ENCODE data around the gene NRG2.

DNA sequence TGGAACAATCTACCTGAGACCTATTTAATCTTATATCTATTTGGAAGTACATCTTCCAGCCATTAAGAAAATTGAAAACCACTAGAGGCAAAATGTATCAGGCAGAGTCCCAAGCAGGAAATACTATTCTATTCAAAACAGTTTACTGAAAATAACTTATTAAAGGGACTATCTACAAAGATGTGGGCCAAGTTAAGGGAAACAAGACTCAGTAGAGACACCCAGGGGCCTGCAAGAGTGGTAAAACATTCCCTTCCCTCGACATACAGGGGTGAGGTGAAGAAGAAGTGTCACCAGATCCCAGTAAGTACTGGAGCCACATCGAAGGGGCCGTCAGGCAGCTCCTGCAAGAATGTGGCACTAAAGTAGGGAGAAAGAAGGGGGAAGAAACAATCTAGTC, 12.1 kb upstream of the NRG2 start:
- TF ChIP-seq CTCF (conservative IDR thresholded peaks at IDR 0.05; ENCODE audit: low read depth, low read length) = no peak
- no peak for TF ChIP-seq POLR2A (IDR thresholded peaks at IDR 0.05; ENCODE audit: low read depth, low read length)
- no peak for TF ChIP-seq MAZ (IDR thresholded peaks at IDR 0.05; ENCODE audit: borderline replicate concordance, low read depth, low read length)
- TF ChIP-seq, protein P1, sequence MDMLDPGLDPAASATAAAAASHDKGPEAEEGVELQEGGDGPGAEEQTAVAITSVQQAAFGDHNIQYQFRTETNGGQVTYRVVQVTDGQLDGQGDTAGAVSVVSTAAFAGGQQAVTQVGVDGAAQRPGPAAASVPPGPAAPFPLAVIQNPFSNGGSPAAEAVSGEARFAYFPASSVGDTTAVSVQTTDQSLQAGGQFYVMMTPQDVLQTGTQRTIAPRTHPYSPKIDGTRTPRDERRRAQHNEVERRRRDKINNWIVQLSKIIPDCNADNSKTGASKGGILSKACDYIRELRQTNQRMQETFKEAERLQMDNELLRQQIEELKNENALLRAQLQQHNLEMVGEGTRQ (IDR thresholded peaks at IDR 0.05; ENCODE audit: low read depth, low read length) = no peak
- no peak for TF ChIP-seq MXI1 (IDR thresholded peaks at IDR 0.05; ENCODE audit: borderline replicate concordance, low read depth, low read length)
- TF ChIP-seq BHLHE40 (IDR thresholded peaks at IDR 0.05; ENCODE audit: low read depth, low read length) = no peak
- TF ChIP-seq, protein P2, sequence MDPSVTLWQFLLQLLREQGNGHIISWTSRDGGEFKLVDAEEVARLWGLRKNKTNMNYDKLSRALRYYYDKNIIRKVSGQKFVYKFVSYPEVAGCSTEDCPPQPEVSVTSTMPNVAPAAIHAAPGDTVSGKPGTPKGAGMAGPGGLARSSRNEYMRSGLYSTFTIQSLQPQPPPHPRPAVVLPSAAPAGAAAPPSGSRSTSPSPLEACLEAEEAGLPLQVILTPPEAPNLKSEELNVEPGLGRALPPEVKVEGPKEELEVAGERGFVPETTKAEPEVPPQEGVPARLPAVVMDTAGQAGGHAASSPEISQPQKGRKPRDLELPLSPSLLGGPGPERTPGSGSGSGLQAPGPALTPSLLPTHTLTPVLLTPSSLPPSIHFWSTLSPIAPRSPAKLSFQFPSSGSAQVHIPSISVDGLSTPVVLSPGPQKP (IDR thresholded peaks at IDR 0.05; ENCODE audit: borderline replicate concordance, low read depth, low read length) = no peak
- no peak for TF ChIP-seq NFE2L2 (IDR thresholded peaks at IDR 0.05; ENCODE audit: low read depth, low read length)

Data from IMR-90 (cell line).